Parathyroid adenoma (tissue), 2 donors: Measurements from ENCODE around the gene MCM9.
A peak's percentile ranks its signal among the peaks of the same experiment; 100 is the strongest.
"Not testable (repeated sequence)": the region's sequence is repeated elsewhere in the genome, so short reads cannot be mapped to it uniquely, and the experiment has no call there.

ENCODE experiments used
- H2AFZ ChIP-seq: fragments of 300-600 bp; sonication (generic); one replicate; pipeline ENCODE4 v1.7.0; 2017; ENCODE audit warnings: antibody characterized with exemption, mild to moderate bottlenecking
- H3K27ac ChIP-seq: fragments of 300-600 bp; sonication (generic); one replicate; pipeline ENCODE4 v1.7.0; 2017
- H3K27me3 ChIP-seq: fragments of 300-600 bp; sonication (generic); one replicate; pipeline ENCODE4 v1.7.0; 2017; ENCODE audit warnings: low read length; ENCODE audit not compliant: control insufficient read depth, insufficient read depth
- H3K36me3 ChIP-seq: fragments of 300-600 bp; sonication (generic); one replicate; pipeline ENCODE4 v1.7.0; 2017; ENCODE audit warnings: low read length; ENCODE audit not compliant: control insufficient read depth, insufficient read depth
- H3K4me1 ChIP-seq: fragments of 300-600 bp; sonication (generic); one replicate; pipeline ENCODE4 v1.7.0; 2017; ENCODE audit warnings: control low read depth
- H3K4me2 ChIP-seq: fragments of 300-600 bp; sonication (generic); one replicate; pipeline ENCODE4 v1.7.0; 2017; ENCODE audit warnings: low read length
- H3K4me3 ChIP-seq: fragments of 300-600 bp; sonication (generic); one replicate; pipeline ENCODE4 v1.7.0; 2017; ENCODE audit warnings: low read depth, low read length
- H3K79me2 ChIP-seq: fragments of 300-600 bp; sonication (generic); one replicate; pipeline ENCODE4 v1.7.0; 2017; ENCODE audit warnings: control low read depth
- H3K9ac ChIP-seq: fragments of 300-600 bp; sonication (generic); one replicate; pipeline ENCODE4 v1.7.0; 2017; ENCODE audit warnings: mild to moderate bottlenecking
- H3K9me3 ChIP-seq: fragments of 300-600 bp; sonication (generic); one replicate; pipeline ENCODE4 v1.7.0; 2017; ENCODE audit warnings: low read length; ENCODE audit not compliant: control insufficient read depth
- TF ChIP-seq, protein P1 (sequence below): fragments of 300-600 bp; sonication (generic); IDR thresholded peaks from one replicate; pipeline ENCODE4 v1.7.0; 2017; ENCODE audit warnings: antibody characterized with exemption, mild to moderate bottlenecking
- donor health status: primary hyperparathyroidism.

MCM9 gene

DNA sequence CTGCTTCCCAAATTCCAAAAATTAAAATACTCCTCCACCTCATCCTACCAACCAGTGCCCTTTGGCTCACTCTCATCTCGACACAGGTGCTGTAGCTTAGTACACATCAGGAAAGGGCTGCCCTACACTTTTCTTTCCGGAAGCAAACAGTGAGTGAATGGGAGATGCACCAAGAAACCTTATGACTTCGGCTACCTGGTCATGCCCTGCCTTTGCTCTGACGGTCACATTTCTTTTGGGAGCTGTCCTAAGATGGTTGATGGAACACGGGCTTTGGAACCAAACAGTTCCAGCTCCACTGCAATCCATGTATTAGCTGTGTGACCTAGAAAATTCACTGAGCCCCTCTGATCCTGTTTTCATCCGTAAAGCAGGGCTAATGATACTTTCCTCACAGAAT lies 133.7 kb downstream of the MCM9 start:
- Histone ChIP-seq H3K4me3 (no peak overlapping the region), H3K27me3 (no peaks in the 10 kb centered on the region), H2AFZ (no peak overlapping the region), H3K9me3 (no peaks in the 10 kb centered on the region), H3K36me3 (no peaks in the 10 kb centered on the region), H3K9ac (no peak overlapping the region), H3K79me2 (no peaks in the 10 kb centered on the region), H3K4me2 (no peak overlapping the region), H3K27ac (no peak overlapping the region), H3K4me1 (no peaks in the 10 kb centered on the region)
- TF ChIP-seq, protein P1, sequence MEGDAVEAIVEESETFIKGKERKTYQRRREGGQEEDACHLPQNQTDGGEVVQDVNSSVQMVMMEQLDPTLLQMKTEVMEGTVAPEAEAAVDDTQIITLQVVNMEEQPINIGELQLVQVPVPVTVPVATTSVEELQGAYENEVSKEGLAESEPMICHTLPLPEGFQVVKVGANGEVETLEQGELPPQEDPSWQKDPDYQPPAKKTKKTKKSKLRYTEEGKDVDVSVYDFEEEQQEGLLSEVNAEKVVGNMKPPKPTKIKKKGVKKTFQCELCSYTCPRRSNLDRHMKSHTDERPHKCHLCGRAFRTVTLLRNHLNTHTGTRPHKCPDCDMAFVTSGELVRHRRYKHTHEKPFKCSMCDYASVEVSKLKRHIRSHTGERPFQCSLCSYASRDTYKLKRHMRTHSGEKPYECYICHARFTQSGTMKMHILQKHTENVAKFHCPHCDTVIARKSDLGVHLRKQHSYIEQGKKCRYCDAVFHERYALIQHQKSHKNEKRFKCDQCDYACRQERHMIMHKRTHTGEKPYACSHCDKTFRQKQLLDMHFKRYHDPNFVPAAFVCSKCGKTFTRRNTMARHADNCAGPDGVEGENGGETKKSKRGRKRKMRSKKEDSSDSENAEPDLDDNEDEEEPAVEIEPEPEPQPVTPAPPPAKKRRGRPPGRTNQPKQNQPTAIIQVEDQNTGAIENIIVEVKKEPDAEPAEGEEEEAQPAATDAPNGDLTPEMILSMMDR = no peak

DNA sequence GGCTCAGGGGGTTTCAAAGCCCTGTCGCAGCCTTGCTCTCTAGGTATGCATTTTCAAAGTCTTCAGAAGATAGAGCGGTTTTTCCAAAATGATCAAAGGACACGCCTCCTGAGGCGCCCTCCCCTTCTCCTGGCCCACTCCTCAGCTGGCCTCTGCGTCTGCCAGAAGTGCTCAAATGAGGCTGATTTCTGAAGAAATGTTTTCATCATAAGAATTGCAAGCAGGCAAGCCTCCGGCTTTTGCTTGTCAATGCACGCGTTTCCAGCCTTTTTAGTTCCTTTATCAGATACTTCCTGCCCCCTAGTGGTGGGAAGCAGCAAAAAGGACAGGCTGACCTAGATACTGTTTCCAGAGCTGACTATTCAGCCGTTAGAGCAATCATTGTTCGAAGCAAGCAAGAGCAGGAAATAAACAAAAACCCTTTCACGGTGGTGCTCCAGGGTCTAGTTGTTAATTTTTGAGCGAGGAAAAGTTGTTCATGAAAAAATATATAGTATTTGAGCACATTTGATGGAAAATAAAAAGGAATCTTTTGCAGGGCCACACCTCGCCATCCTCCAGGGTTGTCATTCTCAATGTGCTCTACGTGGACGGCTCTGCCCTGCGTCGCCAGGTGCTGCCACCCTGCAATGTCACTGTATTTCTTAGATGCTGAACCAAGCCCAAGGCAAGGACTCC lies 134.4 kb downstream of the MCM9 start:
- no peaks in the 10 kb centered on the region for H3K27me3 ChIP-seq
- TF ChIP-seq, protein P1 = peak; percentile 91
- H3K27ac ChIP-seq = no peak overlapping the region
- H3K4me3 ChIP-seq = no peak overlapping the region
- H3K36me3 ChIP-seq = no peaks in the 10 kb centered on the region
- no peaks in the 10 kb centered on the region for H3K9me3 ChIP-seq
- H3K4me2 ChIP-seq = peak overlapping the region; percentile 48
- H3K79me2 ChIP-seq = no peaks in the 10 kb centered on the region
- H2AFZ ChIP-seq = peak overlapping the region; percentile 47
- no peak overlapping the region for H3K9ac ChIP-seq
- H3K4me1 ChIP-seq = no peaks in the 10 kb centered on the region

DNA sequence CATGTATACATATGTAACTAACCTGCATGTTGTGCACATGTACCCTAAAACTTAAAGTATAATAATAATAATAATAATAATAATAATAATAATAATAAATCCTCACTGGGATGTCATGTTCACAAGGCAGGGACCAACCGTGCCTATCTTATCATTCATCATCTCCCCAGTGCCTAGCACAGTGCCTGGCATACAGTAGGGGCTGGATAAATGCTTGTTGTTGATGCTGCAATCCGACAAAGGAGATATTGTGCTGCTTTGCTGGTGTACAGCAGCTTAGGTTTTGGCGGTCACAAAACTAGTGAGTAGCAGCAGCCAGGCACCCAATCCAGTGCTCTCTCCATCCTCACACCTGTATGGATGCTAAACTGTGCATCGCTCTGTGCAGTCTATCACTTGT lies 135.1 kb downstream of the MCM9 start:
- no peak overlapping the region for H2AFZ ChIP-seq
- H3K36me3 ChIP-seq = no peaks in the 10 kb centered on the region
- H3K4me2 ChIP-seq = no peak overlapping the region
- H3K9me3 ChIP-seq = no peaks in the 10 kb centered on the region
- H3K9ac ChIP-seq = no peak overlapping the region
- TF ChIP-seq, protein P1 = no peak
- no peaks in the 10 kb centered on the region for H3K4me1 ChIP-seq
- no peaks in the 10 kb centered on the region for H3K27me3 ChIP-seq
- no peak overlapping the region for H3K4me3 ChIP-seq
- no peaks in the 10 kb centered on the region for H3K79me2 ChIP-seq
- H3K27ac ChIP-seq = no peak overlapping the region

DNA sequence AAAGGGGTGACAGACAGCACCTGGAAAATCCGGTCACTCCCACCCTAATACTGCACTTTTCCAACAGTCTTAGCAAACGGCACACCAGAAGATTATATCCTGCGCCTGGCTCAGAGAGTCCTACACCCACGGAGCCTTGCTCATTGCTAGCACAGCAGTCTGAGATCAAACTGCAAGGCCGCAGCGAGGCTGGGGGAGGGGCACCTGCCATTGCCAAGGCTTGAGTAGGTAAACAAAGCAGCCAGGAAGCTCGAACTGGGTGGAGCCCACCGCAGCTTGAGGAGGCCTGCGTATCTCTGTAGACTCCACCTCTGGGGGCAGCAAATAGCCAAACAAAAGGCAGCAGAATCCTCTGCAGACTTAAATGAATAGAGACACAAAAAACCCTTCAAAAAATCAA lies 138.4 kb downstream of the MCM9 start:
- not testable (repeated sequence) for H3K9me3 ChIP-seq, H3K36me3 ChIP-seq, H3K27ac ChIP-seq, H3K79me2 ChIP-seq, H3K4me2 ChIP-seq, H3K4me1 ChIP-seq, H3K27me3 ChIP-seq, H2AFZ ChIP-seq, H3K4me3 ChIP-seq, H3K9ac ChIP-seq

DNA sequence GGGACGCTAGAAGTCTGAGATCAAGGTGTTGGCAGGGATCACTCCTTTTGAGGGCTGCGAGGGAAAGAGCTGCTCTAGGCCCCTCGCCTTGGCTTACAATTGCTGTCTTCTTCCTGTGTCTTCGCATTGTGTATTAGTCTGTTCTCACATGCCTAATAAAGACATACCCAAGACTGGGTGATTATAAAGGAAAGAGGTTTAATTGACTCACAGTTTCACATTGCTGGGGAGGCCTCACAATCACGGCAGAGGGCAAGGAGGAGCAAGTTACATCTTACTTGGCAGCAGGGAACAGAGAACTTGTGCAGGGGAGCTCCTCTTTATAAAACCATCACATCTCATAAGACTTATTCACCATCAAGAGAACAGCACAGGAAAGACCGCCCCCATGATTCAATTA lies 143.5 kb downstream of the MCM9 start:
- Histone ChIP-seq H3K4me3 (no peak overlapping the region), H3K9me3 (no peaks in the 10 kb centered on the region), H3K36me3 (no peaks in the 10 kb centered on the region), H3K27me3 (no peaks in the 10 kb centered on the region), H3K9ac (no peak overlapping the region), H3K4me2 (no peak overlapping the region), H3K27ac (no peak overlapping the region), H2AFZ (no peak overlapping the region), H3K79me2 (no peaks in the 10 kb centered on the region), H3K4me1 (no peaks in the 10 kb centered on the region)
- TF ChIP-seq, protein P1 = no peak
